ENCODE measurements around the gene TAS2R42. TPM values are rescaled to one million over a fixed set of nuclear protein-coding genes. Genes with fewer than 3 reads are reported as not detected.

Gene TAS2R42
- total and polyA plus RNA-seq, 2 donors (not counting 1 experiment from before 2014, with no cell fraction given), result not detected

GRCh38 chr12:11150832-11151231 lies 35.9 kb downstream of the TAS2R42 start:
- Mint-ChIP-seq H3K27me3 (no peaks in the 10 kb centered on the region), H3K4me1 (no peaks in the 10 kb centered on the region), H3K4me3 (no peak overlapping the region), H3K9me3 (ENCODE audit: insufficient read depth) (no peaks in the 10 kb centered on the region), H3K27ac (no peak overlapping the region)
- peaks cover 49% of the 10 kb centered on the region for H3K79me2 ChIP-seq (ENCODE audit: control insufficient read depth, insufficient read depth, low read length)
- H3K36me3 ChIP-seq (replicated peaks in 1 of 2; ENCODE audit: control extremely low read depth in 1 of 2, control insufficient read depth in 1 of 2, extremely low read depth in 1 of 2, insufficient read depth in 2 of 2, low read length in 1 of 2), result peaks cover 1 to 8% of the 10 kb centered on the region in 2 experiments
- WGBS (ENCODE audit: insufficient coverage), result 33% methylated on average over 1 of the region's 1 CpG
- ChIA-PET POLR2A (no interaction called here), CTCF (no interaction called here)
- intact Hi-C loops (cut with micrococcal nuclease), result no loop called here
- DNase-seq (no peak), ATAC-seq (ENCODE audit: low read depth) (no peak)
- H3K4me2 ChIP-seq (replicated peaks; ENCODE audit: low read depth, low read length, poor library complexity, severe bottlenecking), result no peak overlapping the region
- H3K9me3 ChIP-seq (ENCODE audit: control extremely low read depth in 1 of 3, control insufficient read depth in 2 of 3, insufficient read depth in 1 of 3, low read length in 2 of 3), result peaks cover 1 to 7% (median 3%) of the 10 kb centered on the region in 3 donors
- peaks cover 21% of the 10 kb centered on the region for H4K20me1 ChIP-seq (ENCODE audit: control insufficient read depth, insufficient read depth, low read length, poor library complexity, severe bottlenecking)
- TF ChIP-seq EZH2 (IDR thresholded peaks at IDR 0.05; ENCODE audit: borderline replicate concordance, insufficient read depth, low read depth, low read length, poor library complexity, severe bottlenecking) (no peak), CTCF (IDR thresholded peaks at IDR 0.05) (no peak)
- no peak overlapping the region for H2AFZ ChIP-seq (ENCODE audit: insufficient read depth, low read depth, low read length, poor library complexity, severe bottlenecking)
- H3K4me3 ChIP-seq (ENCODE audit: control extremely low read depth in 1 of 5, extremely low read depth in 1 of 5, insufficient read depth in 1 of 5, low read depth in 2 of 5, low read length in 4 of 5), result no peak overlapping the region
- no peaks in the 10 kb centered on the region for H3K4me1 ChIP-seq (ENCODE audit: control insufficient read depth in 2 of 2, insufficient read depth in 2 of 2, low read length in 2 of 2)
- no peak overlapping the region for H3K27ac ChIP-seq (ENCODE audit: low read length in 2 of 2)
- no peaks in the 10 kb centered on the region for H3K27me3 ChIP-seq (replicated peaks in 1 of 4; ENCODE audit: control extremely low read depth in 1 of 4, control insufficient read depth in 3 of 4, insufficient read depth in 4 of 4, low read length in 3 of 4)
- H3K9ac ChIP-seq (ENCODE audit: low read length), result no peak overlapping the region

- intact Hi-C loops (cut with micrococcal nuclease), result no loop called here
- Histone ChIP-seq H3K27me3 (replicated peaks in 1 of 4; ENCODE audit: control extremely low read depth in 1 of 4, control insufficient read depth in 3 of 4, insufficient read depth in 4 of 4, low read length in 3 of 4) (no peaks in the 10 kb centered on the region), H3K9me3 (ENCODE audit: control extremely low read depth in 1 of 3, control insufficient read depth in 2 of 3, insufficient read depth in 1 of 3, low read length in 2 of 3) (peaks cover 0 to 21% (median 17%) of the 10 kb centered on the region in 3 donors), H3K4me2 (replicated peaks; ENCODE audit: low read depth, low read length, poor library complexity, severe bottlenecking) (no peak overlapping the region), H3K79me2 (ENCODE audit: control insufficient read depth, insufficient read depth, low read length) (peaks cover 39% of the 10 kb centered on the region), H3K27ac (ENCODE audit: low read length in 2 of 2) (no peak overlapping the region), H3K4me3 (ENCODE audit: control extremely low read depth in 1 of 5, extremely low read depth in 1 of 5, insufficient read depth in 1 of 5, low read depth in 2 of 5, low read length in 4 of 5) (no peak overlapping the region), H3K9ac (ENCODE audit: low read length) (no peak overlapping the region), H3K4me1 (ENCODE audit: control insufficient read depth in 2 of 2, insufficient read depth in 2 of 2, low read length in 2 of 2) (no peaks in the 10 kb centered on the region), H2AFZ (ENCODE audit: insufficient read depth, low read depth, low read length, poor library complexity, severe bottlenecking) (no peak overlapping the region), H4K20me1 (ENCODE audit: control insufficient read depth, insufficient read depth, low read length, poor library complexity, severe bottlenecking) (peaks cover 12% of the 10 kb centered on the region), H3K36me3 (replicated peaks in 1 of 2; ENCODE audit: control extremely low read depth in 1 of 2, control insufficient read depth in 1 of 2, extremely low read depth in 1 of 2, insufficient read depth in 2 of 2, low read length in 1 of 2) (peaks cover 1 to 8% of the 10 kb centered on the region in 2 experiments)
- ATAC-seq (ENCODE audit: low read depth) (no peak), DNase-seq (no peak)
- Mint-ChIP-seq H3K27ac (no peak overlapping the region), H3K4me1 (peaks cover 11% of the 10 kb centered on the region), H3K9me3 (ENCODE audit: insufficient read depth) (peaks cover 10% of the 10 kb centered on the region), H3K27me3 (no peaks in the 10 kb centered on the region), H3K4me3 (no peak overlapping the region)
- no peak for TF ChIP-seq EZH2 (IDR thresholded peaks at IDR 0.05; ENCODE audit: borderline replicate concordance, insufficient read depth, low read depth, low read length, poor library complexity, severe bottlenecking)
- no peak for TF ChIP-seq CTCF (IDR thresholded peaks at IDR 0.05)
- ChIA-PET CTCF (no interaction called here), POLR2A (no interaction called here)
- WGBS (ENCODE audit: insufficient coverage), result no CpG with 5 or more reads among the region's 1 CpG
Observed at GRCh38 chr12:11147420-11147819, 39.3 kb downstream of the TAS2R42 start.

Measured in B cell (primary cell).